IMR-90 (cell line): ENCODE measurements around the gene RPGRIP1L. TPM values are rescaled to one million over a fixed set of nuclear protein-coding genes. Genes with fewer than 3 reads are reported as not detected.

Experiments used
- ATAC-seq: fragments of 200-7000 bp; cut with Tn5 transposase; 2 replicates; pipeline ENCODE4 v1.9.1; 2020; ENCODE audit warnings: low read depth, mild to moderate bottlenecking, moderate library complexity
- BruUV-seq: library from RNA; stranded (reverse); fragments of 400-500 nt; replicated peaks from 2 replicates; lab custom pipeline; 2021; lab: Mats Ljungman, UMichigan
- CTCF ChIA-PET: fragments of 300-600 bp; formaldehyde crosslinking; extraction: SDS; loops from one replicate; lab custom pipeline; 2021; ENCODE audit warnings: antibody characterized with exemption; lab: Yijun Ruan, JAX
- POLR2A ChIA-PET: fragments of 300-600 bp; sonication (Branson Sonifier 250); formaldehyde crosslinking; loops from one replicate; lab custom pipeline; 2022; ENCODE audit warnings: antibody characterized with exemption; ENCODE audit not compliant: unreplicated experiment; lab: Charles Lee
- DNase-seq: peaks from one replicate; pipeline ENCODE4 v3.0.0; 2013
- H2AFZ ChIP-seq: replicated peaks from 2 replicates; pipeline ENCODE3; 2013; ENCODE audit warnings: low read length, mild to moderate bottlenecking; ENCODE audit not compliant: poor library complexity
- H2AK5ac ChIP-seq: 2 replicates; pipeline ENCODE4 v1.6.1; 2013; ENCODE audit warnings: low read depth, low read length, inconsistent platforms
- H2AK9ac ChIP-seq: replicated peaks from 2 replicates; pipeline ENCODE3; 2013; ENCODE audit warnings: mild to moderate bottlenecking, low read depth, low read length, moderate library complexity; ENCODE audit not compliant: poor library complexity
- H2BK120ac ChIP-seq: 2 replicates; pipeline ENCODE4 v1.6.1; 2013; ENCODE audit warnings: low read depth, low read length, inconsistent platforms
- H2BK15ac ChIP-seq: 3 replicates; pipeline ENCODE4 v1.6.1; 2013; ENCODE audit warnings: low read depth, low read length, inconsistent platforms
- H2BK20ac ChIP-seq: 2 replicates; pipeline ENCODE4 v1.6.1; 2013; ENCODE audit warnings: low read depth, mild to moderate bottlenecking, inconsistent platforms, low read length, moderate library complexity
- H2BK5ac ChIP-seq: 2 replicates; pipeline ENCODE4 v1.6.1; 2013; ENCODE audit warnings: mild to moderate bottlenecking, low read depth, low read length, inconsistent platforms; ENCODE audit not compliant: poor library complexity, severe bottlenecking
- H3K14ac ChIP-seq: replicated peaks from 2 replicates; pipeline ENCODE4 v1.6.1; 2013; ENCODE audit warnings: low read depth, low read length, inconsistent platforms
- H3K18ac ChIP-seq: 2 replicates; pipeline ENCODE4 v1.6.1; 2013; ENCODE audit warnings: low read depth, low read length, control low read depth
- H3K23ac ChIP-seq: 2 replicates; pipeline ENCODE4 v1.6.1; 2013; ENCODE audit warnings: low read depth, low read length, inconsistent platforms
- H3K27ac ChIP-seq: 2 replicates; pipeline ENCODE4 v1.5.1; 2013; ENCODE audit warnings: mild to moderate bottlenecking, control low read depth, low read length; ENCODE audit not compliant: insufficient read depth
- H3K27me3 ChIP-seq: 2 replicates; pipeline ENCODE4 v1.6.1; 2013; ENCODE audit warnings: low read length; ENCODE audit not compliant: control insufficient read depth, insufficient read depth
- H3K36me3 ChIP-seq: 2 replicates; pipeline ENCODE4 v1.6.1; 2013; ENCODE audit warnings: low read length, mixed read lengths; ENCODE audit not compliant: control insufficient read depth, insufficient read depth
- H3K4ac ChIP-seq: 2 replicates; pipeline ENCODE4 v1.6.1; 2013; ENCODE audit warnings: low read depth, low read length, inconsistent platforms
- H3K4me1 ChIP-seq: 2 replicates; pipeline ENCODE4 v1.6.1; 2013; ENCODE audit warnings: low read length, mixed read lengths; ENCODE audit not compliant: control insufficient read depth, insufficient read depth
- H3K4me2 ChIP-seq: 2 replicates; pipeline ENCODE4 v1.6.1; 2013; ENCODE audit warnings: low read depth, mild to moderate bottlenecking, control low read depth, low read length, moderate library complexity
- H3K4me3 ChIP-seq: 2 replicates; pipeline ENCODE4 v1.5.1; 2013; ENCODE audit warnings: low read depth, mild to moderate bottlenecking, control low read depth, low read length, moderate library complexity; ENCODE audit not compliant: insufficient read depth
- H3K56ac ChIP-seq: 2 replicates; pipeline ENCODE4 v1.6.1; 2013; ENCODE audit warnings: low read length, inconsistent platforms; ENCODE audit not compliant: insufficient read depth; ENCODE audit errors: extremely low read depth
- H3K79me1 ChIP-seq, 2 experiments: 2 replicates each; pipeline ENCODE4 v1.6.1; 2013; ENCODE audit warnings: low read length in 2 of 2, inconsistent platforms in 1 of 2, low read depth in 1 of 2
- H3K9ac ChIP-seq: 2 replicates; pipeline ENCODE4 v1.6.1; 2013; ENCODE audit warnings: low read depth, low read length, control low read depth
- H3K9me1 ChIP-seq: 2 replicates; pipeline ENCODE4 v1.6.1; 2013; ENCODE audit warnings: low read length, inconsistent platforms; ENCODE audit not compliant: insufficient read depth
- H3K9me3 ChIP-seq: 2 replicates; pipeline ENCODE4 v1.6.1; 2013; ENCODE audit warnings: low read length; ENCODE audit not compliant: control insufficient read depth, insufficient read depth
- H4K20me1 ChIP-seq: 2 replicates; pipeline ENCODE4 v1.6.1; 2013; ENCODE audit warnings: low read length, inconsistent platforms; ENCODE audit not compliant: insufficient read depth
- H4K5ac ChIP-seq: 2 replicates; pipeline ENCODE4 v1.6.1; 2013; ENCODE audit warnings: mild to moderate bottlenecking, low read depth, low read length, control low read depth
- H4K8ac ChIP-seq, 2 experiments: 2 replicates each; pipeline ENCODE4 v1.6.1; 2013; ENCODE audit warnings: low read depth in 2 of 2, low read length in 2 of 2, control low read depth in 1 of 2, inconsistent platforms in 1 of 2
- H4K91ac ChIP-seq: 2 replicates; pipeline ENCODE4 v1.6.1; 2013; ENCODE audit warnings: low read depth, low read length, inconsistent platforms; ENCODE audit not compliant: insufficient read depth
- CTCF ChIP-seq: conservative IDR thresholded peaks from 2 replicates; pipeline ENCODE4 v1.5.1; 2012; ENCODE audit warnings: mild to moderate bottlenecking, low read depth, low read length, improper control_type of control experiment
- ELK1 ChIP-seq: fragments of 150-350 bp; IDR thresholded peaks from 2 replicates; pipeline ENCODE4 v1.6.1; 2016; ENCODE audit warnings: low read depth, mild to moderate bottlenecking, low read length, moderate library complexity, borderline replicate concordance
- MXI1 ChIP-seq: IDR thresholded peaks from 2 replicates; pipeline ENCODE4 v1.6.1; 2012; ENCODE audit warnings: low read depth, mild to moderate bottlenecking, low read length, moderate library complexity, borderline replicate concordance
- NFE2L2 ChIP-seq: fragments of 150-350 bp; IDR thresholded peaks from 2 replicates; pipeline ENCODE4 v1.6.1; 2016; ENCODE audit warnings: low read depth, mild to moderate bottlenecking, low read length
- USF2 ChIP-seq: fragments of 150-350 bp; IDR thresholded peaks from 2 replicates; pipeline ENCODE4 v1.6.1; 2017; ENCODE audit warnings: mild to moderate bottlenecking, antibody characterized with exemption, low read length, low read depth
- WGBS, 2 experiments: methylation state at CpG; one replicate each; pipeline versions ENCODE4 v1.1.5 to v1.1.7; 2013; ENCODE audit warnings: missing lambda C conversion rate in 2 of 2; ENCODE audit not compliant: insufficient read length in 1 of 2; ENCODE audit errors: extremely low coverage in 2 of 2; 5-methylcytosine and 5-hydroxymethylcytosine counted together
- dilution Hi-C: fragments of 300-500 bp; cut with HindIII; formaldehyde crosslinking; loops from one replicate; pipeline ENCODE4 v1.14.3; 2018; ENCODE audit warnings: low sequenced_read_pairs; ENCODE audit not compliant: unreplicated experiment
- in situ Hi-C: fragments of 300-500 bp; cut with MboI; formaldehyde crosslinking; loops from 3 replicates; pipeline ENCODE4 v1.14.3; 2019; ENCODE audit warnings: low sequenced_read_pairs, inconsistent platforms, mixed read lengths
- intact Hi-C: fragments of 100-400 bp; cut with micrococcal nuclease; formaldehyde crosslinking; loops from 2 replicates; pipeline ENCODE4 v1.10.0; 2022
- polyA plus RNA-seq, 3 experiments: library from polyadenylated mRNA; depleted of rRNA; stranded (reverse); fragments of >200 nt; gene quantifications; 2 replicates each; pipeline ENCODE4 v1.2.3, GENCODE V29; 2012; ENCODE audit warnings: low replicate concordance in 1 of 3
- total RNA-seq: library from RNA; depleted of rRNA; stranded (reverse); fragments of >200 nt; gene quantifications from 2 replicates; pipeline ENCODE4 v1.2.3, GENCODE V29; 2012

RPGRIP1L gene
- total and polyA plus RNA-seq, 2 of the 4 experiments (the other 2 are of a cell fraction) = 7.3 to 10.4 TPM

GRCh38 chr16:53600126-53600525 is 103.5 kb downstream of the RPGRIP1L start:
- no peaks in the 10 kb centered on the region for H4K20me1 ChIP-seq
- H3K14ac ChIP-seq = no peak overlapping the region
- dilution Hi-C loops (no loop called here), in situ Hi-C loops (no loop called here), intact Hi-C loops (no loop called here)
- no peak overlapping the region for H3K4ac ChIP-seq
- no peak overlapping the region for H2AK5ac ChIP-seq
- peak; percentile 20 for DNase-seq
- H3K36me3 ChIP-seq = 0 out of 2 replicates have a peak, but pooled peaks cover 3% of the 10 kb centered on the region
- H2BK120ac ChIP-seq = no peak overlapping the region
- no peak overlapping the region for H4K8ac ChIP-seq
- no peak overlapping the region for H3K9ac ChIP-seq
- H3K56ac ChIP-seq = no peak overlapping the region
- no peak for TF ChIP-seq MXI1
- TF ChIP-seq ELK1 = no peak
- no peak for TF ChIP-seq CTCF
- TF ChIP-seq USF2 = no peak
- TF ChIP-seq NFE2L2 = no peak
- no peak overlapping the region for H2BK15ac ChIP-seq
- H2AK9ac ChIP-seq = no peak overlapping the region
- H3K27me3 ChIP-seq = no peaks in the 10 kb centered on the region
- peaks cover 6% of the 10 kb centered on the region for H3K4me1 ChIP-seq
- ChIA-PET POLR2A (interaction anchor here (0.6 kb wide), 1 partner anchor 10 kb away, joined by 3 read pairs; no protein-coding TSS in a partner anchor), CTCF (no interaction called here)
- no peak overlapping the region for H3K27ac ChIP-seq
- H4K5ac ChIP-seq = no peak overlapping the region
- H3K9me1 ChIP-seq = no peaks in the 10 kb centered on the region; the same call in 1 of the 2 replicates
- WGBS, 2 experiments = 50% methylated on average over 1 of the region's 3 CpGs; no CpG with 5 or more reads in 1 of the 2 experiments
- no peaks in the 10 kb centered on the region for H3K9me3 ChIP-seq
- H3K18ac ChIP-seq = no peak overlapping the region
- peak; percentile 46 for ATAC-seq
- H3K23ac ChIP-seq = no peak overlapping the region
- no peak overlapping the region for H3K4me3 ChIP-seq
- no peaks in the 10 kb centered on the region for H3K79me1 ChIP-seq
- BruUV-seq = no TSS peak
- no peak overlapping the region for H2BK20ac ChIP-seq
- H2AFZ ChIP-seq = no peak overlapping the region
- H3K4me2 ChIP-seq = no peak overlapping the region
- H2BK5ac ChIP-seq = no peak overlapping the region
- H4K91ac ChIP-seq = no peak overlapping the region
